B cell (primary cell): ENCODE measurements around the gene PCTP. TPM values are rescaled to one million over a fixed set of nuclear protein-coding genes. Genes with fewer than 3 reads are reported as not detected.

Source experiments
- ATAC-seq: fragments of 200-7000 bp; cut with Tn5 transposase; one replicate; pipeline ENCODE4 v1.10.0; 2021; ENCODE audit warnings: low read depth, mild to moderate bottlenecking, moderate number of reproducible peaks, moderate library complexity
- CTCF ChIA-PET: fragments of 350-600 bp; sonication (Branson Sonifier 250); formaldehyde crosslinking; loops from one replicate; lab custom pipeline; 2021; ENCODE audit warnings: antibody characterized with exemption, inconsistent platforms; lab: Charles Lee
- POLR2A ChIA-PET: fragments of 350-600 bp; sonication (Branson Sonifier 250); formaldehyde crosslinking; loops from one replicate; lab custom pipeline; 2021; ENCODE audit warnings: antibody characterized with exemption; lab: Charles Lee
- DNase-seq: peaks from one replicate; pipeline ENCODE4 v3.0.0; 2013
- H2AFZ ChIP-seq: 2 replicates; pipeline ENCODE4 v1.6.1; 2012; ENCODE audit warnings: mild to moderate bottlenecking, low read depth, low read length; ENCODE audit not compliant: insufficient read depth, poor library complexity, severe bottlenecking
- H3K27ac ChIP-seq, 2 donors: 1 replicate in 1 of 2; 2 replicates in 1 of 2; pipeline ENCODE4 v1.5.1; 2012 to 2013; ENCODE audit warnings: low read length in 2 of 2, mild to moderate bottlenecking in 2 of 2, moderate library complexity in 1 of 2
- H3K27me3 ChIP-seq, 4 experiments: fragments of 200-600 bp in 1 of 4; sonication (generic) in 1 of 4; replicated peaks in 1 of 4; 1 replicate in 2 of 4; 2 replicates in 2 of 4; pipeline versions ENCODE4 v1.6.1 to v1.7.0; 2013 to 2016; ENCODE audit warnings: low read length in 3 of 4, mild to moderate bottlenecking in 2 of 4, mixed read lengths in 1 of 4, moderate library complexity in 1 of 4; ENCODE audit not compliant: insufficient read depth in 4 of 4, control insufficient read depth in 3 of 4; ENCODE audit errors: control extremely low read depth in 1 of 4
- H3K36me3 ChIP-seq, 2 experiments: replicated peaks in 1 of 2; 1 replicate in 1 of 2; 2 replicates in 1 of 2; pipeline versions ENCODE4 v1.6.1 to v1.7.1; 2013; ENCODE audit warnings: low read length in 1 of 2; ENCODE audit not compliant: insufficient read depth in 2 of 2, control insufficient read depth in 1 of 2; ENCODE audit errors: control extremely low read depth in 1 of 2, extremely low read depth in 1 of 2
- H3K4me1 ChIP-seq, 2 donors: fragments of 200-600 bp in 1 of 2; sonication (generic) in 1 of 2; 1 replicate in 1 of 2; 2 replicates in 1 of 2; pipeline versions ENCODE4 v1.5.1 to v1.6.1; 2013 to 2017; ENCODE audit warnings: low read length in 2 of 2; ENCODE audit not compliant: control insufficient read depth in 2 of 2, insufficient read depth in 2 of 2
- H3K4me2 ChIP-seq: replicated peaks from 2 replicates; pipeline ENCODE3; 2012; ENCODE audit warnings: mild to moderate bottlenecking, low read depth, low read length; ENCODE audit not compliant: poor library complexity, severe bottlenecking
- H3K4me3 ChIP-seq, 5 experiments: fragments of 200-600 bp in 1 of 5; sonication (generic) in 1 of 5; 1 replicate in 3 of 5; 2 replicates in 2 of 5; pipeline versions ENCODE4 v1.5.1 to v1.7.0; 2011 to 2016; ENCODE audit warnings: low read length in 4 of 5, mild to moderate bottlenecking in 4 of 5, low read depth in 2 of 5, control low read depth in 1 of 5, moderate library complexity in 1 of 5; ENCODE audit not compliant: insufficient read depth in 1 of 5; ENCODE audit errors: control extremely low read depth in 1 of 5, extremely low read depth in 1 of 5
- H3K79me2 ChIP-seq: fragments of 200-600 bp; sonication (generic); one replicate; pipeline ENCODE4 v1.6.0; 2016; ENCODE audit warnings: low read length; ENCODE audit not compliant: control insufficient read depth, insufficient read depth
- H3K9ac ChIP-seq: fragments of 200-600 bp; sonication (generic); 2 replicates; pipeline ENCODE4 v1.6.1; 2017; ENCODE audit warnings: mild to moderate bottlenecking, low read length, moderate library complexity
- H3K9me3 ChIP-seq, 3 donors: one replicate each; pipeline versions ENCODE4 v1.6.1 to v1.7.1; 2013; ENCODE audit warnings: low read length in 2 of 3; ENCODE audit not compliant: control insufficient read depth in 2 of 3, insufficient read depth in 1 of 3; ENCODE audit errors: control extremely low read depth in 1 of 3
- H4K20me1 ChIP-seq: 2 replicates; pipeline ENCODE4 v1.6.0; 2012; ENCODE audit warnings: mild to moderate bottlenecking, low read length; ENCODE audit not compliant: insufficient read depth, control insufficient read depth, poor library complexity, severe bottlenecking
- H3K27ac Mint-ChIP-seq: one replicate; pipeline ENCODE4 v1.8.0; 2021; ENCODE audit warnings: mixed read lengths
- H3K27me3 Mint-ChIP-seq: one replicate; pipeline ENCODE4 v1.8.0; 2021; ENCODE audit warnings: mixed read lengths
- H3K4me1 Mint-ChIP-seq: one replicate; pipeline ENCODE4 v1.8.0; 2021; ENCODE audit warnings: mixed read lengths
- H3K4me3 Mint-ChIP-seq: one replicate; pipeline ENCODE4 v1.8.0; 2021; ENCODE audit warnings: mixed read lengths
- H3K9me3 Mint-ChIP-seq: one replicate; pipeline ENCODE4 v1.8.0; 2022; ENCODE audit warnings: mixed read lengths; ENCODE audit not compliant: insufficient read depth
- EZH2 ChIP-seq: IDR thresholded peaks from 2 replicates; pipeline ENCODE4 v1.6.1; 2012; ENCODE audit warnings: borderline replicate concordance, low read depth, mild to moderate bottlenecking, moderate library complexity, low read length; ENCODE audit not compliant: insufficient read depth, poor library complexity, severe bottlenecking
- WGBS: methylation state at CpG from one replicate; pipeline ENCODE4 v1.1.5; 2013; ENCODE audit warnings: missing lambda C conversion rate; ENCODE audit not compliant: insufficient coverage; 5-methylcytosine and 5-hydroxymethylcytosine counted together
- intact Hi-C: fragments of 100-400 bp; cut with micrococcal nuclease; formaldehyde crosslinking; loops from one replicate; pipeline ENCODE4 v1.10.0; 2022
- polyA plus RNA-seq: library from polyadenylated mRNA; depleted of rRNA; stranded (reverse); fragments of >200 nt; gene quantifications from 2 replicates; pipeline ENCODE4 v1.2.3, GENCODE V29; 2012
- total RNA-seq, 2 donors: library from RNA; stranded (reverse); fragments of 120-200 nt in 1 of 2; gene quantifications; 1 replicate in 1 of 2; 2 replicates in 1 of 2; pipeline versions ENCODE4 v1.2.3 to v1.2.4, GENCODE V29; 2013 to 2022
- TF ChIP-seq, protein P1 (sequence below): fragments of 200-600 bp; IDR thresholded peaks from one replicate; pipeline ENCODE4 v1.8.0; 2022; ENCODE audit warnings: antibody characterized with exemption, mild to moderate bottlenecking

The PCTP gene
- total and polyA plus RNA-seq, 2 donors (not counting 1 experiment from before 2014, with no cell fraction given): 3.2 to 9.0 TPM

DNA sequence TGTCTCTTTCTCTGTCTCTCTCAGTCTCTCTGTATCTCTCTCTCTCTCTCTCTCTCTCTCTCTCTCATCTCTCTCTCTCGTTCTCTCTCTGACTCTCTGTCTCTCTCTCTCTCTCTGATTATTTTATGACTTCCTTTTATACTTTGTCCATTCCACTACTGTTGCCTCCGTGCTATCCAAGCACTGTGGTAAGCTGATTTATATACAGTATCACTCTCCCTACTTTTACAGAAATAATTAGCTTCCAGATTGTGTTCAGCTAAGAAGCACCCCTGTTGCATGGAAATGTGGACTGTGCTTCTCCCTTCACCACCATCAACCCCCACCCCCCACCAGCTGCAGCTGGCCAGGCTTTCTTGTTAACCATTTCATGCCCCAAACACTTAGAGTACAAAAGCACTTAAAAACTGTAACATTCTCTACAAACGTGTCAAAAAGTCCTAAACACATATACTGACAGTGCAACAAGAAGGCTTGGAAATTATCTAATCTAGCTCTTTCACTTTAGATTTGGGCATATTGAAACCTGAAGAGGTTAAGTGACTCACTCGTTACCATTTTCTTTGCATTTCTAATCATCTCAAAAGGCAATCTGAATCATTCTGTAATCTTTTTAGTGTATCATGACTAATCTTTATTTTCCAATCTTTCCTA lies 16.6 kb upstream of the PCTP start:
- Histone ChIP-seq H3K9me3 (no peaks in the 10 kb centered on the region), H3K4me1 (peaks cover 6% of the 10 kb centered on the region in 2 donors), H3K4me3 (no peak overlapping the region), H3K27me3 (peaks cover 0 to 3% (median 0%) of the 10 kb centered on the region in 4 experiments), H3K27ac (no peak overlapping the region), H3K4me2 (no peak overlapping the region), H3K9ac (no peak overlapping the region), H3K36me3 (no peaks in the 10 kb centered on the region), H2AFZ (peak overlapping the region; percentile 2), H4K20me1 (no peaks in the 10 kb centered on the region), H3K79me2 (no peaks in the 10 kb centered on the region)
- no peak for TF ChIP-seq EZH2
- no peak for DNase-seq
- ATAC-seq: no peak
- Mint-ChIP-seq H3K27ac (no peak overlapping the region), H3K4me1 (peaks cover 7% of the 10 kb centered on the region), H3K4me3 (no peak overlapping the region), H3K9me3 (no peaks in the 10 kb centered on the region), H3K27me3 (peaks cover 30% of the 10 kb centered on the region)
- no CpG with 5 or more reads among the region's 4 CpGs for WGBS
- intact Hi-C loops: no loop called here
- ChIA-PET POLR2A (no interaction called here), CTCF (interaction anchor here (0.7 to 4.7 kb wide), 16 partner anchors 9 to 335 kb away, joined by 3 to 19 read pairs (median 4); partner anchors contain the start of gene PCTP)

DNA sequence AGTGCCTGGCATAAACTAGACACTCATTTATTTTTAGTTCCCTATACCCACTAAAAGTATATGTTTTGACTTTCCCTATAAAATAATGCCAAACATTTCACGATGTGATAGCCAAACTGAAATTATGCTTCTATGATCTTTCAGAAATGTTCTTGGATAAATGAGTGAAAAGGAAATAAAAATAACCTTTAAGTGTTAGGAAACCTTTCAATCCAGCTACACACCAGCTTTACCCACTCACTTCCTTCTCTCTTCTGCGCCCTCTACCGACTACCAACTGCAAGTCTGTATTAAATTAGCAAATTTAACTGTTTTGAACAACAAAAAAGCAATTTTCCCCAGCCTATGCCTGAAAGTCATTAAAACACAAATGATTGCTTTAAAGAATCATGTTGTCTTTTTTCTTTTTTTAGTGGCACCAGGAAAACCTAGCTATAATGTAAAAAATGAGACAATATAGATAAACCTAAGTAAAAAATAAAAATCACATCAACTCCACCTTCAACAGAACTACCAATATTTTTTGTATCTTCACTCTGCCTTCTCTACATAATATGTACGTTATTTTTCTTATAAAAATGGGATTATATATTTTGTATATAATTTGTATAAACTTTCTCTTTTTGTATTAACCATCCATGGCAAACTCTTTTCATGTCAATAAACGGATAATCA lies 15.0 kb upstream of the PCTP start:
- H3K27ac Mint-ChIP-seq: no peak overlapping the region
- CTCF ChIA-PET: interaction anchor here (0.5 to 4.7 kb wide), 9 partner anchors 11 to 263 kb away, joined by 3 to 19 read pairs (median 6); partner anchors contain the start of gene PCTP

More for the DNA sequence above, 15.0 kb upstream of the PCTP start:
- Mint-ChIP-seq H3K4me1 (peaks cover 7% of the 10 kb centered on the region), H3K9me3 (no peaks in the 10 kb centered on the region), H3K4me3 (no peak overlapping the region), H3K27me3 (peaks cover 33% of the 10 kb centered on the region)
- H3K4me1 ChIP-seq: peaks cover 6% of the 10 kb centered on the region in 2 donors
- H3K79me2 ChIP-seq: no peaks in the 10 kb centered on the region
- H3K36me3 ChIP-seq: no peaks in the 10 kb centered on the region
- no peak overlapping the region for H3K4me2 ChIP-seq
- no CpG with 5 or more reads among the region's 5 CpGs for WGBS
- ATAC-seq (peak; percentile 60), DNase-seq (peak; percentile 54)
- peaks cover 0 to 3% (median 0%) of the 10 kb centered on the region in 4 experiments for H3K27me3 ChIP-seq
- intact Hi-C loops: loop anchor here (1.0 kb wide), 1 partner anchor 210 kb away; no protein-coding TSS in a partner anchor
- no peak overlapping the region for H3K27ac ChIP-seq
- no peak overlapping the region for H3K4me3 ChIP-seq
- no peak overlapping the region for H3K9ac ChIP-seq
- no peaks in the 10 kb centered on the region for H4K20me1 ChIP-seq
- H2AFZ ChIP-seq: no peak overlapping the region
- TF ChIP-seq EZH2: no peak
- TF ChIP-seq, protein P1, sequence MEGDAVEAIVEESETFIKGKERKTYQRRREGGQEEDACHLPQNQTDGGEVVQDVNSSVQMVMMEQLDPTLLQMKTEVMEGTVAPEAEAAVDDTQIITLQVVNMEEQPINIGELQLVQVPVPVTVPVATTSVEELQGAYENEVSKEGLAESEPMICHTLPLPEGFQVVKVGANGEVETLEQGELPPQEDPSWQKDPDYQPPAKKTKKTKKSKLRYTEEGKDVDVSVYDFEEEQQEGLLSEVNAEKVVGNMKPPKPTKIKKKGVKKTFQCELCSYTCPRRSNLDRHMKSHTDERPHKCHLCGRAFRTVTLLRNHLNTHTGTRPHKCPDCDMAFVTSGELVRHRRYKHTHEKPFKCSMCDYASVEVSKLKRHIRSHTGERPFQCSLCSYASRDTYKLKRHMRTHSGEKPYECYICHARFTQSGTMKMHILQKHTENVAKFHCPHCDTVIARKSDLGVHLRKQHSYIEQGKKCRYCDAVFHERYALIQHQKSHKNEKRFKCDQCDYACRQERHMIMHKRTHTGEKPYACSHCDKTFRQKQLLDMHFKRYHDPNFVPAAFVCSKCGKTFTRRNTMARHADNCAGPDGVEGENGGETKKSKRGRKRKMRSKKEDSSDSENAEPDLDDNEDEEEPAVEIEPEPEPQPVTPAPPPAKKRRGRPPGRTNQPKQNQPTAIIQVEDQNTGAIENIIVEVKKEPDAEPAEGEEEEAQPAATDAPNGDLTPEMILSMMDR: peak; percentile 79
- H3K9me3 ChIP-seq: no peaks in the 10 kb centered on the region
- POLR2A ChIA-PET: interaction anchor here (0.6 kb wide), 1 partner anchor 159 kb away, joined by 3 read pairs; no protein-coding TSS in a partner anchor
